ENCODE data around the gene SELENON. TPM values are rescaled to one million over a fixed set of nuclear protein-coding genes. Genes with fewer than 3 reads are reported as not detected.
A peak's percentile ranks its signal among the peaks of the same experiment; 100 is the strongest.

The SELENON gene
- total RNA-seq, 1 experiment from 2014 or later = 38.6 TPM

GRCh38 chr1:25815208-25816111 lies 15.5 kb downstream of the SELENON start:
- CTCF ChIA-PET = interaction anchor here (0.6 kb wide), 1 partner anchor 1250 kb away, joined by 6 read pairs; no protein-coding TSS in a partner anchor

GRCh38 chr1:25816112-25816718 lies 16.2 kb downstream of the SELENON start:
- H4K20me1 ChIP-seq (ENCODE audit: low read length) = peaks cover 2% of the 10 kb centered on the region; the same call in 1 of the 2 replicates
- DNase-seq (no peak), ATAC-seq (no peak)
- no peak overlapping the region for H3K9ac ChIP-seq (ENCODE audit: low read length)
- ChIA-PET CTCF (no interaction called here), POLR2A (ENCODE audit: unreplicated experiment) (no interaction called here)
- peaks cover 13% of the 10 kb centered on the region for H3K79me2 ChIP-seq (ENCODE audit: low read length)
- TSS peak; percentile 6 for BruUV-seq (replicated peaks)
- H3K9me2 ChIP-seq (replicated peaks; ENCODE audit: low read length) = no peaks in the 10 kb centered on the region
- intact Hi-C loops (cut with micrococcal nuclease) = no loop called here
- H3K4me1 ChIP-seq (ENCODE audit: insufficient read depth, low read length) = peaks cover 16% of the 10 kb centered on the region
- H2AFZ ChIP-seq (ENCODE audit: low read length) = no peak overlapping the region
- no peaks in the 10 kb centered on the region for H3K27me3 ChIP-seq (ENCODE audit: low read length)
- no peak overlapping the region for H3K27ac ChIP-seq (ENCODE audit: low read length)
- H3K4me2 ChIP-seq (ENCODE audit: low read length) = no peak overlapping the region
- H3K4me3 ChIP-seq (ENCODE audit: low read length) = no peak overlapping the region
- H3K9me3 ChIP-seq (ENCODE audit: low read length) = no peaks in the 10 kb centered on the region
- no peaks in the 10 kb centered on the region; the same call in 1 of the 2 replicates for H3K36me3 ChIP-seq (ENCODE audit: low read depth, low read length)
- TF ChIP-seq EZH2phosphoT487 (IDR thresholded peaks at IDR 0.05; ENCODE audit: borderline replicate concordance, low read length) = no peak
- no peak for TF ChIP-seq EZH2 (IDR thresholded peaks at IDR 0.05; ENCODE audit: low read length, unreplicated experiment)
- no peak for TF ChIP-seq CTCF (conservative IDR thresholded peaks at IDR 0.05; ENCODE audit: low read depth, low read length)
- H3F3A ChIP-seq (ENCODE audit: low read length, unreplicated experiment) = no peaks in the 10 kb centered on the region

More at GRCh38 chr1:25815208-25816111, 15.5 kb downstream of the SELENON start:
- DNase-seq (no peak), ATAC-seq (no peak)
- Histone ChIP-seq H3K9ac (ENCODE audit: low read length) (no peak overlapping the region), H3K27me3 (ENCODE audit: low read length) (no peaks in the 10 kb centered on the region), H3K4me2 (ENCODE audit: low read length) (no peak overlapping the region), H4K20me1 (ENCODE audit: low read length) (no peaks in the 10 kb centered on the region), H3F3A (ENCODE audit: low read length, unreplicated experiment) (no peaks in the 10 kb centered on the region), H3K4me3 (ENCODE audit: low read length) (no peak overlapping the region), H3K36me3 (ENCODE audit: low read depth, low read length) (no peaks in the 10 kb centered on the region; the same call in 1 of the 2 replicates), H3K9me2 (replicated peaks; ENCODE audit: low read length) (no peaks in the 10 kb centered on the region), H3K27ac (ENCODE audit: low read length) (no peak overlapping the region), H3K79me2 (ENCODE audit: low read length) (peaks cover 5% of the 10 kb centered on the region), H3K4me1 (ENCODE audit: insufficient read depth, low read length) (peaks cover 15% of the 10 kb centered on the region), H2AFZ (ENCODE audit: low read length) (no peak overlapping the region), H3K9me3 (ENCODE audit: low read length) (no peaks in the 10 kb centered on the region)
- BruUV-seq (replicated peaks) = no TSS peak
- POLR2A ChIA-PET (ENCODE audit: unreplicated experiment) = no interaction called here
- intact Hi-C loops (cut with micrococcal nuclease) = no loop called here
- TF ChIP-seq EZH2 (IDR thresholded peaks at IDR 0.05; ENCODE audit: low read length, unreplicated experiment) (no peak), CTCF (conservative IDR thresholded peaks at IDR 0.05; ENCODE audit: low read depth, low read length) (no peak), EZH2phosphoT487 (IDR thresholded peaks at IDR 0.05; ENCODE audit: borderline replicate concordance, low read length) (no peak)

All from PC-3 (cell line).